H1 (cell line): ENCODE results near the gene ERAP2.

ENCODE experiments used
- CHD2 ChIP-seq: IDR thresholded peaks from 2 replicates; pipeline ENCODE4 v1.6.1; 2012; ENCODE audit warnings: low read length, improper control_type of control experiment
- CTCF ChIP-seq, 3 experiments: IDR thresholded peaks; 1 replicate in 2 of 3; 2 replicates in 1 of 3; pipeline versions ENCODE4 v1.5.1 to v1.6.1; 2011; ENCODE audit warnings: low read length in 3 of 3, mild to moderate bottlenecking in 3 of 3, inconsistent platforms in 2 of 3, low read depth in 1 of 3, moderate library complexity in 1 of 3; ENCODE audit not compliant: insufficient read depth in 1 of 3; ENCODE audit errors: control extremely low read depth in 1 of 3
- GTF2F1 ChIP-seq: IDR thresholded peaks from 2 replicates; pipeline ENCODE4 v1.6.1; 2012; ENCODE audit warnings: low read depth, low read length, improper control_type of control experiment, borderline replicate concordance
- JUND ChIP-seq: IDR thresholded peaks from 2 replicates; pipeline ENCODE4 v1.6.1; 2011; ENCODE audit warnings: mild to moderate bottlenecking, improper control_type of control experiment, low read length
- SAP30 ChIP-seq: fragments of 300-600 bp; sonication (generic); IDR thresholded peaks from 2 replicates; pipeline ENCODE4 v1.7.1; 2012; ENCODE audit warnings: low read length, moderate library complexity, mild to moderate bottlenecking, inconsistent platforms; ENCODE audit not compliant: insufficient read depth, insufficient replicate concordance
- TBP ChIP-seq: IDR thresholded peaks from 2 replicates; pipeline ENCODE4 v1.6.1; 2011; ENCODE audit warnings: low read depth, low read length, improper control_type of control experiment
- TCF12 ChIP-seq: IDR thresholded peaks from 2 replicates; pipeline ENCODE4 v1.6.1; 2011; ENCODE audit warnings: low read depth, mild to moderate bottlenecking, low read length

GRCh38 chr5:96854067-96854466 is 22.2 kb upstream of the ERAP2 start:
- TF ChIP-seq CTCF (IDR thresholded peaks at IDR 0.05; ENCODE audit: control extremely low read depth in 1 of 3, insufficient read depth in 1 of 3, low read depth in 1 of 3, low read length in 3 of 3) (no peak), CHD2 (no peak), TCF12 (no peak), GTF2F1 (no peak), JUND (no peak), TBP (no peak), SAP30 (no peak)
